Endodermal cell (in vitro differentiated cells): Measurements from ENCODE around the gene TUG1. TPM values are rescaled to one million over a fixed set of nuclear protein-coding genes. Genes with fewer than 3 reads are reported as not detected.
A peak's percentile ranks its signal among the peaks of the same experiment; 100 is the strongest.

ENCODE experiments used
- DNase-seq: peaks from one replicate; pipeline ENCODE4 v3.0.0-alpha.2; 2017
- H3K27ac ChIP-seq: 2 replicates; pipeline ENCODE4 v1.5.1; 2013; ENCODE audit warnings: mild to moderate bottlenecking, low read depth, low read length, moderate library complexity
- H3K27me3 ChIP-seq: 2 replicates; pipeline ENCODE4 v1.6.1; 2013; ENCODE audit warnings: mild to moderate bottlenecking, low read length, moderate library complexity; ENCODE audit not compliant: insufficient read depth, control insufficient read depth, poor library complexity, severe bottlenecking
- H3K36me3 ChIP-seq: 2 replicates; pipeline ENCODE4 v1.7.0; 2013; ENCODE audit warnings: mild to moderate bottlenecking, low read length, moderate library complexity; ENCODE audit not compliant: control insufficient read depth, insufficient read depth
- H3K4me1 ChIP-seq: one replicate; pipeline ENCODE4 v1.7.0; 2013; ENCODE audit warnings: low read length; ENCODE audit not compliant: control insufficient read depth, insufficient read depth
- H3K4me3 ChIP-seq: 2 replicates; pipeline ENCODE4 v1.5.1; 2013; ENCODE audit warnings: mild to moderate bottlenecking, low read length, moderate library complexity
- H3K9ac ChIP-seq: 2 replicates; pipeline ENCODE4 v1.6.1; 2013; ENCODE audit warnings: mild to moderate bottlenecking, low read length, moderate library complexity; ENCODE audit not compliant: poor library complexity, severe bottlenecking; ENCODE audit errors: extremely low read depth
- H3K9me3 ChIP-seq: 2 replicates; pipeline ENCODE4 v1.6.1; 2013; ENCODE audit warnings: mild to moderate bottlenecking, low read length, moderate library complexity; ENCODE audit not compliant: control insufficient read depth
- H3K27ac Mint-ChIP-seq: 2 replicates; pipeline ENCODE4 v1.8.0; 2020; ENCODE audit warnings: mixed read lengths
- H3K27me3 Mint-ChIP-seq: 2 replicates; pipeline ENCODE4 v1.8.0; 2021; ENCODE audit warnings: mild to moderate bottlenecking, mixed read lengths; ENCODE audit not compliant: insufficient read depth
- H3K36me3 Mint-ChIP-seq: 2 replicates; pipeline ENCODE4 v1.8.0; 2020; ENCODE audit warnings: low read depth, mixed read lengths
- H3K4me1 Mint-ChIP-seq: 2 replicates; pipeline ENCODE4 v1.8.0; 2020; ENCODE audit warnings: mixed read lengths
- H3K4me3 Mint-ChIP-seq: 2 replicates; pipeline ENCODE4 v1.8.0; 2020; ENCODE audit warnings: mild to moderate bottlenecking, moderate library complexity, mixed read lengths
- H3K9me3 Mint-ChIP-seq: 2 replicates; pipeline ENCODE4 v1.8.0; 2020; ENCODE audit warnings: mild to moderate bottlenecking, mixed read lengths
- CTCF ChIP-seq: fragments of 200-600 bp; sonication (generic); conservative IDR thresholded peaks from 2 replicates; pipeline ENCODE4 v1.5.0; 2021; ENCODE audit warnings: antibody characterized with exemption, mild to moderate bottlenecking
- WGBS, 2 experiments: methylation state at CpG; one replicate each; pipeline versions ENCODE4 v1.1.5 to v1.1.7; 2013; ENCODE audit warnings: missing lambda C conversion rate in 2 of 2, mixed read lengths in 1 of 2; ENCODE audit not compliant: insufficient coverage in 1 of 2, insufficient read length in 1 of 2; 5-methylcytosine and 5-hydroxymethylcytosine counted together
- total RNA-seq, 2 donors: library from RNA; stranded (reverse); fragmentation: NEBNext Ultra II Directional in 1 of 2; extraction: Animal tissue kit (Norgen Biotek cat#: 25700) in 1 of 2; gene quantifications; 2 replicates in 1 of 2; 3 replicates in 1 of 2; pipeline ENCODE4 v1.2.1, GENCODE V29; 2021

Gene TUG1
- total RNA-seq, 2 donors from 2014 or later: 113 to 123 TPM

GRCh38 chr22:30970356-30970746, 1.3 kb downstream of the TUG1 start:
- H3K4me3 ChIP-seq: peak overlapping the region; percentile 97
- peaks cover 70% of the 10 kb centered on the region for H3K36me3 ChIP-seq
- peak overlapping the region; percentile 81 for H3K9ac ChIP-seq
- Mint-ChIP-seq H3K4me3 (peak overlapping the region; percentile 85), H3K36me3 (peaks cover 72% of the 10 kb centered on the region), H3K4me1 (peaks cover 20% of the 10 kb centered on the region), H3K27me3 (peaks cover 2% of the 10 kb centered on the region), H3K9me3 (peaks cover 67% of the 10 kb centered on the region), H3K27ac (peak overlapping the region; percentile 87)
- H3K27ac ChIP-seq: no peak overlapping the region
- H3K9me3 ChIP-seq: peaks cover 65% of the 10 kb centered on the region
- no peak for DNase-seq
- no peaks in the 10 kb centered on the region for H3K27me3 ChIP-seq
- WGBS, 2 experiments: 20 to 63% methylated on average over 1 to 3 of the region's 3 CpGs
- H3K4me1 ChIP-seq: no peaks in the 10 kb centered on the region
- TF ChIP-seq CTCF: no peak

GRCh38 chr22:30978304-30978962, 9.4 kb downstream of the TUG1 start:
- Mint-ChIP-seq H3K27ac (no peak overlapping the region), H3K4me3 (no peak overlapping the region), H3K4me1 (no peaks in the 10 kb centered on the region), H3K9me3 (peaks cover 45% of the 10 kb centered on the region), H3K27me3 (no peaks in the 10 kb centered on the region), H3K36me3 (peaks cover 55% of the 10 kb centered on the region)
- Histone ChIP-seq H3K27me3 (no peaks in the 10 kb centered on the region), H3K4me1 (no peaks in the 10 kb centered on the region), H3K9ac (no peak overlapping the region), H3K27ac (no peak overlapping the region), H3K4me3 (no peak overlapping the region), H3K36me3 (peaks cover 50% of the 10 kb centered on the region), H3K9me3 (peaks cover 56% of the 10 kb centered on the region)
- WGBS, 2 experiments: 94 to 100% methylated on average over 3 of the region's 3 CpGs
- TF ChIP-seq CTCF: no peak
- DNase-seq: no peak

- no peak overlapping the region for H3K27ac ChIP-seq
- no peak overlapping the region for H3K27ac Mint-ChIP-seq
- no peak overlapping the region for H3K4me3 ChIP-seq
- H3K4me1 Mint-ChIP-seq: no peaks in the 10 kb centered on the region
- H3K9me3 ChIP-seq: peaks cover 48% of the 10 kb centered on the region
- no peaks in the 10 kb centered on the region for H3K4me1 ChIP-seq
- H3K9me3 Mint-ChIP-seq: peaks cover 38% of the 10 kb centered on the region
- H3K27me3 ChIP-seq: no peaks in the 10 kb centered on the region
- 99 to 100% methylated on average over 2 to 3 of the region's 3 CpGs for WGBS, 2 experiments
- H3K4me3 Mint-ChIP-seq: no peak overlapping the region
- H3K27me3 Mint-ChIP-seq: no peaks in the 10 kb centered on the region
- peak; percentile 43 for TF ChIP-seq CTCF
- peak; percentile 46 for DNase-seq
- peaks cover 35% of the 10 kb centered on the region for H3K36me3 ChIP-seq
- no peak overlapping the region for H3K9ac ChIP-seq
- H3K36me3 Mint-ChIP-seq: peaks cover 40% of the 10 kb centered on the region
Observed at GRCh38 chr22:30979932-30980331, 10.9 kb downstream of the TUG1 start.
